HEK293 (cell line): Measurements from ENCODE around the gene CDH12.

Source experiments
- CTCF ChIA-PET: fragments of 350-600 bp; formaldehyde crosslinking; extraction: SDS; loops from one replicate; lab custom pipeline; 2021; ENCODE audit warnings: antibody characterized with exemption; lab: Yijun Ruan, JAX
- POLR2A ChIA-PET: fragments of 300-600 bp; formaldehyde crosslinking; extraction: SDS; loops from one replicate; lab custom pipeline; 2020; ENCODE audit warnings: antibody characterized with exemption, inconsistent platforms; lab: Yijun Ruan, JAX
- H3K27ac ChIP-seq: fragments of 200-500 bp; sonication (Bioruptor generic); 2 replicates; pipeline ENCODE4 v1.5.1; 2014; ENCODE audit warnings: low read depth, low read length, control low read depth, inconsistent platforms; ENCODE audit errors: extremely low read depth
- H3K36me3 ChIP-seq, 2 experiments: fragments of 200-500 bp in 1 of 2; sonication (Bioruptor generic) in 1 of 2; 1 replicate in 1 of 2; 2 replicates in 1 of 2; pipeline ENCODE4 v1.5.1; 2014 to 2017; ENCODE audit warnings: inconsistent platforms in 2 of 2, low read length in 2 of 2; ENCODE audit not compliant: control insufficient read depth in 2 of 2, insufficient read depth in 1 of 2
- H3K4me1 ChIP-seq: fragments of 200-500 bp; sonication (Bioruptor generic); 2 replicates; pipeline ENCODE4 v1.5.1; 2014; ENCODE audit warnings: mild to moderate bottlenecking, low read length, inconsistent platforms; ENCODE audit not compliant: control insufficient read depth, insufficient read depth
- H3K4me3 ChIP-seq: 2 replicates; pipeline ENCODE4 v1.5.1; 2011; ENCODE audit warnings: low read depth, mild to moderate bottlenecking, control low read depth, low read length, moderate library complexity
- H3K9me3 ChIP-seq: fragments of 200-500 bp; sonication (Bioruptor generic); 2 replicates; pipeline ENCODE4 v1.5.1; 2014; ENCODE audit warnings: low read depth, low read length, inconsistent platforms; ENCODE audit not compliant: control insufficient read depth, insufficient read depth
- KLF1 ChIP-seq: fragments of 450-650 bp; formaldehyde crosslinking; IDR thresholded peaks from 2 replicates; pipeline ENCODE4 v1.5.1; 2016; ENCODE audit warnings: missing biosample characterization, missing genetic modification characterization
- KLF17 ChIP-seq: fragments of 450-650 bp; formaldehyde crosslinking; IDR thresholded peaks from 2 replicates; pipeline ENCODE4 v1.5.1; 2016; ENCODE audit warnings: missing biosample characterization, missing genetic modification characterization
- KLF9 ChIP-seq: fragments of 450-650 bp; formaldehyde crosslinking; IDR thresholded peaks from 2 replicates; pipeline ENCODE4 v1.5.1; 2016; ENCODE audit warnings: missing biosample characterization, missing genetic modification characterization, low read depth
- PRDM10 ChIP-seq: fragments of 450-650 bp; formaldehyde crosslinking; IDR thresholded peaks from 2 replicates; pipeline ENCODE4 v1.5.1; 2016; ENCODE audit warnings: missing biosample characterization, missing genetic modification characterization
- SALL2 ChIP-seq: fragments of 450-650 bp; formaldehyde crosslinking; IDR thresholded peaks from 2 replicates; pipeline ENCODE4 v1.5.0; 2017; ENCODE audit warnings: missing biosample characterization, mild to moderate bottlenecking, missing genetic modification characterization, borderline replicate concordance
- SCRT2 ChIP-seq: fragments of 450-650 bp; formaldehyde crosslinking; IDR thresholded peaks from 2 replicates; pipeline ENCODE4 v1.5.1; 2016; ENCODE audit warnings: missing biosample characterization, missing genetic modification characterization
- ZBTB6 ChIP-seq: fragments of 450-650 bp; formaldehyde crosslinking; IDR thresholded peaks from 2 replicates; pipeline ENCODE4 v1.5.1; 2017; ENCODE audit warnings: missing biosample characterization, missing genetic modification characterization
- ZNF148 ChIP-seq: fragments of 450-650 bp; formaldehyde crosslinking; IDR thresholded peaks from 2 replicates; pipeline ENCODE4 v1.5.0; 2017; ENCODE audit warnings: missing biosample characterization, missing genetic modification characterization, borderline replicate concordance
- ZNF155 ChIP-seq: fragments of 450-650 bp; formaldehyde crosslinking; IDR thresholded peaks from 2 replicates; pipeline ENCODE4 v1.5.1; 2016; ENCODE audit warnings: missing biosample characterization, missing genetic modification characterization
- ZNF18 ChIP-seq: fragments of 450-650 bp; formaldehyde crosslinking; IDR thresholded peaks from 2 replicates; pipeline ENCODE4 v1.5.1; 2016; ENCODE audit warnings: missing biosample characterization, missing genetic modification characterization
- ZNF19 ChIP-seq: fragments of 450-650 bp; formaldehyde crosslinking; IDR thresholded peaks from 2 replicates; pipeline ENCODE4; 2016; ENCODE audit warnings: missing biosample characterization, missing genetic modification characterization, low read depth
- ZNF324 ChIP-seq: fragments of 450-650 bp; formaldehyde crosslinking; IDR thresholded peaks from 2 replicates; pipeline ENCODE4 v1.5.1; 2016; ENCODE audit warnings: missing biosample characterization, missing genetic modification characterization
- ZNF354C ChIP-seq: fragments of 450-650 bp; formaldehyde crosslinking; IDR thresholded peaks from 2 replicates; pipeline ENCODE4 v1.5.1; 2016; ENCODE audit warnings: missing biosample characterization, missing genetic modification characterization, low read depth, borderline replicate concordance
- ZNF416 ChIP-seq: fragments of 450-650 bp; formaldehyde crosslinking; IDR thresholded peaks from 2 replicates; pipeline ENCODE4 v1.5.1; 2016; ENCODE audit warnings: missing biosample characterization, missing genetic modification characterization
- ZNF529 ChIP-seq: fragments of 450-650 bp; formaldehyde crosslinking; IDR thresholded peaks from 2 replicates; pipeline ENCODE4 v1.5.1; 2017; ENCODE audit warnings: missing genetic modification characterization, missing biosample characterization; ENCODE audit not compliant: insufficient replicate concordance
- ZNF610 ChIP-seq: fragments of 450-650 bp; formaldehyde crosslinking; IDR thresholded peaks from 2 replicates; pipeline ENCODE4 v1.5.1; 2016; ENCODE audit warnings: missing biosample characterization, missing genetic modification characterization, borderline replicate concordance
- ZNF639 ChIP-seq: fragments of 450-650 bp; formaldehyde crosslinking; IDR thresholded peaks from 2 replicates; pipeline ENCODE4 v1.5.1; 2016; ENCODE audit warnings: missing biosample characterization, missing genetic modification characterization
- ZNF704 ChIP-seq: fragments of 450-650 bp; formaldehyde crosslinking; IDR thresholded peaks from 2 replicates; pipeline ENCODE4 v1.5.1; 2016; ENCODE audit warnings: missing biosample characterization, missing genetic modification characterization

Gene CDH12

GRCh38 chr5:22306011-22306410 lies 547.1 kb downstream of the CDH12 start:
- no peaks in the 10 kb centered on the region for H3K9me3 ChIP-seq
- no peak overlapping the region for H3K27ac ChIP-seq
- CTCF ChIA-PET, result no interaction called here
- H3K4me3 ChIP-seq, result no peak overlapping the region
- TF ChIP-seq ZNF610 (tag by site-specific recombination), result no peak
- no peak for TF ChIP-seq KLF17 (tag by site-specific recombination)
- no peak for TF ChIP-seq ZNF18
- no peak for TF ChIP-seq ZNF416 (tag by site-specific recombination)
- TF ChIP-seq KLF1 (tag by site-specific recombination), result no peak
- no peak for TF ChIP-seq ZNF324 (tag by site-specific recombination)
- no peak for TF ChIP-seq ZBTB6 (tag by site-specific recombination)
- no peak for TF ChIP-seq PRDM10
- no peak for TF ChIP-seq ZNF148 (tag by site-specific recombination)
- TF ChIP-seq ZNF529 (tag by site-specific recombination), result no peak
- no peak for TF ChIP-seq SCRT2 (tag by site-specific recombination)
- TF ChIP-seq ZNF19, result no peak
- TF ChIP-seq SALL2 (tag by site-specific recombination), result no peak
- no peak for TF ChIP-seq ZNF704 (tag by site-specific recombination)
- TF ChIP-seq ZNF155 (tag by site-specific recombination), result no peak
- TF ChIP-seq ZNF354C (tag by site-specific recombination), result no peak
- no peak for TF ChIP-seq ZNF639 (tag by site-specific recombination)
- no peak for TF ChIP-seq KLF9 (tag by site-specific recombination)
- H3K4me1 ChIP-seq, result no peaks in the 10 kb centered on the region
- POLR2A ChIA-PET, result no interaction called here
- H3K36me3 ChIP-seq, result no peaks in the 10 kb centered on the region
